Measurements from ENCODE around the gene FAM114A2.

DNA sequence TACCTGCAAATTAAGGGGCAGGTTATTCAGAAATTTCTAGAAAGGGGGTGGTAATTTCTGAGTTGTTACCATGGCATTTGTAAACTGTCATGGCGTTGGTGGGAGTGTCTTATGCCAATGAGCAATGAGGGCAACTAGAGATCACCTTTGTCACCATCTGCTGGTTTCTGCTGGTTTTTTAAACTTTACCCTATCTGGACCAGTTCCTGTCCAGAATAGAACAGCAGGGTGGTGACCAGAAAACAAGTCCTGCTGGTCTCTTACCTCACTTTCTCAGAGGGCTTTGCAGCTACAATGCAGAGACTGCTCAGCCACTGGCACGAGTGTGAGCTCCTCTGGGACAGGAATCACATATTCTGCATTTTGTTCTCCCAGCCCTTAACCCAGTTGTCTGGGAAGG lies 51.4 kb downstream of the FAM114A2 start:
- TF ChIP-seq, protein P1, sequence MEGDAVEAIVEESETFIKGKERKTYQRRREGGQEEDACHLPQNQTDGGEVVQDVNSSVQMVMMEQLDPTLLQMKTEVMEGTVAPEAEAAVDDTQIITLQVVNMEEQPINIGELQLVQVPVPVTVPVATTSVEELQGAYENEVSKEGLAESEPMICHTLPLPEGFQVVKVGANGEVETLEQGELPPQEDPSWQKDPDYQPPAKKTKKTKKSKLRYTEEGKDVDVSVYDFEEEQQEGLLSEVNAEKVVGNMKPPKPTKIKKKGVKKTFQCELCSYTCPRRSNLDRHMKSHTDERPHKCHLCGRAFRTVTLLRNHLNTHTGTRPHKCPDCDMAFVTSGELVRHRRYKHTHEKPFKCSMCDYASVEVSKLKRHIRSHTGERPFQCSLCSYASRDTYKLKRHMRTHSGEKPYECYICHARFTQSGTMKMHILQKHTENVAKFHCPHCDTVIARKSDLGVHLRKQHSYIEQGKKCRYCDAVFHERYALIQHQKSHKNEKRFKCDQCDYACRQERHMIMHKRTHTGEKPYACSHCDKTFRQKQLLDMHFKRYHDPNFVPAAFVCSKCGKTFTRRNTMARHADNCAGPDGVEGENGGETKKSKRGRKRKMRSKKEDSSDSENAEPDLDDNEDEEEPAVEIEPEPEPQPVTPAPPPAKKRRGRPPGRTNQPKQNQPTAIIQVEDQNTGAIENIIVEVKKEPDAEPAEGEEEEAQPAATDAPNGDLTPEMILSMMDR (IDR thresholded peaks at IDR 0.05) = no peak
- no peak for TF ChIP-seq POLR2A (IDR thresholded peaks at IDR 0.05)

Measured in body of pancreas (tissue), 4 donors.